Heart right ventricle (tissue), 16 donors: Measurements from ENCODE around the gene RHOA. TPM values are rescaled to one million over a fixed set of nuclear protein-coding genes. Genes with fewer than 3 reads are reported as not detected.

ENCODE experiments used
- ATAC-seq, 8 donors: fragments of 200-7000 bp; cut with Tn5 transposase; one replicate each; pipeline ENCODE4 v1.9.1; 2020; ENCODE audit warnings: mild to moderate bottlenecking in 8 of 8, moderate library complexity in 8 of 8, moderate number of reproducible peaks in 1 of 8
- DNase-seq, 2 donors: peaks; one replicate each; pipeline ENCODE4 v3.0.0-alpha.2; 2020
- H3K27ac ChIP-seq, 10 donors: fragments of 200-600 bp; sonication (generic) in 2 of 10; one replicate each; pipeline versions ENCODE4 v1.5.0 to v1.8.0; 2020 to 2022; ENCODE audit warnings: mild to moderate bottlenecking in 3 of 10
- H3K27me3 ChIP-seq, 7 donors: fragments of 200-600 bp; one replicate each; pipeline ENCODE4 v1.8.0; 2021 to 2022; ENCODE audit warnings: mild to moderate bottlenecking in 2 of 7
- H3K36me3 ChIP-seq, 9 donors: fragments of 200-600 bp; sonication (generic) in 1 of 9; one replicate each; pipeline versions ENCODE4 v1.5.0 to v1.8.0; 2020 to 2022; ENCODE audit warnings: mild to moderate bottlenecking in 2 of 9
- H3K4me1 ChIP-seq, 9 donors: fragments of 200-600 bp; sonication (generic) in 1 of 9; one replicate each; pipeline versions ENCODE4 v1.5.0 to v1.8.0; 2020 to 2022; ENCODE audit warnings: mild to moderate bottlenecking in 4 of 9
- H3K4me3 ChIP-seq, 10 donors: fragments of 200-600 bp; sonication (generic) in 2 of 10; one replicate each; pipeline versions ENCODE4 v1.5.0 to v1.8.0; 2020 to 2022; ENCODE audit warnings: mild to moderate bottlenecking in 7 of 10, moderate library complexity in 2 of 10
- H3K9me3 ChIP-seq, 11 donors: fragments of 200-600 bp in 10 of 11; sonication (generic) in 2 of 11; one replicate each; pipeline versions ENCODE4 v1.5.0 to v1.8.0; 2013 to 2022; ENCODE audit warnings: mild to moderate bottlenecking in 2 of 11, control low read depth in 1 of 11, moderate library complexity in 1 of 11
- CTCF ChIP-seq, 9 donors: fragments of 200-600 bp; sonication (generic) in 2 of 9; IDR thresholded peaks; one replicate each; pipeline versions ENCODE4 v1.5.0 to v1.8.0; 2021 to 2022; ENCODE audit warnings: antibody characterized with exemption in 9 of 9, mild to moderate bottlenecking in 5 of 9, moderate library complexity in 1 of 9
- WGBS, 2 donors: extraction: QIAGEN DNeasy Blood & Tissue Kit; methylation state at CpG; one replicate each; pipeline ENCODE4 v1.1.7; 2013; ENCODE audit warnings: inconsistent platforms in 1 of 2; 5-methylcytosine and 5-hydroxymethylcytosine counted together
- intact Hi-C, 10 donors: fragments of 100-400 bp; cut with DNase I; formaldehyde crosslinking; loops; one replicate each; pipeline versions ENCODE4 v1.11.1 to v1.14.2; 2022
- long read RNA-seq, 3 donors: library from polyadenylated mRNA; unstranded; transcript quantifications; one replicate each; pipeline ENCODE4 v2.0.0, GENCODE V29; 2020 to 2021
- polyA plus RNA-seq, 2 donors: library from polyadenylated mRNA; stranded (reverse); fragments of 200-250 nt; gene quantifications; one replicate each; pipeline ENCODE4 v1.2.3, GENCODE V29; 2013
- total RNA-seq, 10 donors: library from RNA; stranded (reverse); fragmentation: NEBNext Ultra II Directional in 3 of 10; extraction: Animal tissue kit (Norgen Biotek cat#: 25700) in 3 of 10; gene quantifications; one replicate each; pipeline versions ENCODE4 v1.2.1 to v1.2.4, GENCODE V29; 2021 to 2023
- donor health status: Arrhythmogenic right ventricular cardiomyopathy.
- donor health status: ischemic (EF 13 %, LVEDD 7.1; RV severe dilation, severe dysfunction).
- donor health status: healthy with polysubstance abuse.
- donor health status: DM: no; HTN: yes; CAD: no.
- donor health status: DM: no; HTN: no; CAD: no.
- donor health status: ischemic (EF 25% LVEDD 6.9; RV normal size, moderate dysfunction).
- donor health status: ischemic (EF 25% LVEDD 5.7; RV mildly dilated, moderate dysfunction).
- donor health status: healthy.
- donor health status: DM: yes; HTN: yes; CAD: no.
- donor health status: Ischemic cardiomyopathy.
- donor health status: ischemic (EF 35%, LVEDD 5.7; RV mildly dilated, moderate dysfunction).
- donor health status: nonischemic (EF 11% LVEDD 7.7; RV severe dilation, severe dysfunction).
- donor health status: DM: yes; HTN: yes; CAD: no.
- donor health status: PGD.
- donor health status: ischemic (EF 29% LVEDD 5.4; RV normal size, mild dysfunction).
- donor health status: nonischemic (EF 23%, LVEDD 6.1; RV moderate dilation, normal function).

The RHOA gene
- 100 to 1,000 TPM; 226 to 335 (median 250) TPM for total RNA-seq
- polyA plus RNA-seq, result 100 to 1,000 TPM; 139 to 291 TPM
- long read RNA-seq, donor 1, transcript RHOA-202 (5 exons, 2,031 nt), result major isoform, 189 of 225 reads
- long read RNA-seq, donor 1, partial matches to known transcripts, result 4 of 225 reads
- long read RNA-seq, donor 1, other reads (novel, unspliced or antisense), result 29 of 225 reads
- long read RNA-seq, donor 2, transcript RHOA-202 (5 exons, 2,031 nt), result major isoform, 188 of 214 reads
- long read RNA-seq, donor 2, partial matches to known transcripts, result 4 of 214 reads
- long read RNA-seq, donor 2, other reads (novel, unspliced or antisense), result 21 of 214 reads
- long read RNA-seq, donor 3, transcript RHOA-202 (5 exons, 2,031 nt), result major isoform, 609 of 698 reads
- long read RNA-seq, donor 3, partial matches to known transcripts, result 73 of 698 reads
- long read RNA-seq, donor 3, other reads (novel, unspliced or antisense), result 16 of 698 reads

- DNase-seq, result peak; percentile 99 to 100
- intact Hi-C loops, result loop anchor here in 8 of 10 donors (1.0 to 5.0 kb wide), 5 partner anchors 53 to 72 kb away; partner anchors contain the start of genes USP4 (in 6 of the 8) and GPX1 (in 5 of the 8)
- WGBS, 2 donors, result 0 to 1% methylated on average over 50 to 61 of the region's 62 CpGs
- Histone ChIP-seq H3K27ac (peak within 1 kb of the TSS; percentile 95 to 99 (median 98)), H3K9me3 (no peaks in the 10 kb centered on the region), H3K4me1 (peaks cover 11 to 78% (median 68%) of the 10 kb centered on the region in 9 donors), H3K27me3 (no peaks in the 10 kb centered on the region), H3K4me3 (peak within 1 kb of the TSS; percentile 73 to 99 (median 91)), H3K36me3 (peaks cover 0 to 34% (median 13%) of the 10 kb centered on the region in 9 donors)
- peak; percentile 94 to 97 (median 96) for ATAC-seq
- TF ChIP-seq CTCF (IDR thresholded peaks at IDR 0.05), result no peak
These were observed at the start of gene RHOA, which contains the start of gene TCTA for GRCh38 chr3:49411968-49412631. TSS of gene RHOA (minus strand) at chr3:49411976. CDS start at chr3:49375589, 36,387 bp downstream. TSS of gene TCTA (plus strand) at chr3:49412423. CDS start at chr3:49412427, 4 bp downstream.

GRCh38 chr3:49460956-49461355 is 49.2 kb upstream of the RHOA start:
- Histone ChIP-seq H3K4me1 (peaks cover 8 to 47% (median 29%) of the 10 kb centered on the region in 9 donors), H3K36me3 (no peaks in the 10 kb centered on the region), H3K27ac (peak overlapping the region in 2 of 10 donors; percentile 52 to 56), H3K27me3 (no peaks in the 10 kb centered on the region), H3K9me3 (no peaks in the 10 kb centered on the region), H3K4me3 (no peak overlapping the region)
- no peak for TF ChIP-seq CTCF (IDR thresholded peaks at IDR 0.05)
- ATAC-seq, result no peak
- 83 to 88% methylated on average over 4 of the region's 4 CpGs for WGBS, 2 donors
- no peak for DNase-seq
- intact Hi-C loops, result no loop called here

GRCh38 chr3:49460188-49460890 is 48.6 kb upstream of the RHOA start:
- WGBS, 2 donors, result 85 to 88% methylated on average over 2 of the region's 2 CpGs
- intact Hi-C loops, result no loop called here

More at GRCh38 chr3:49460188-49460890, 48.6 kb upstream of the RHOA start:
- no peak for TF ChIP-seq CTCF (IDR thresholded peaks at IDR 0.05)
- Histone ChIP-seq H3K27ac (no peak overlapping the region), H3K27me3 (no peaks in the 10 kb centered on the region), H3K4me3 (no peak overlapping the region), H3K4me1 (peaks cover 8 to 47% (median 27%) of the 10 kb centered on the region in 9 donors), H3K9me3 (no peaks in the 10 kb centered on the region), H3K36me3 (no peaks in the 10 kb centered on the region)
- ATAC-seq (peak in 2 of 8 donors; percentile 4 to 11), DNase-seq (no peak)
